IMR-90 (cell line): ENCODE data around the gene SNX5. TPM values are rescaled to one million over a fixed set of nuclear protein-coding genes. Genes with fewer than 3 reads are reported as not detected.

Experiments used
- ATAC-seq: fragments of 200-7000 bp; cut with Tn5 transposase; 2 replicates; pipeline ENCODE4 v1.9.1; 2020; ENCODE audit warnings: low read depth, mild to moderate bottlenecking, moderate library complexity
- BruUV-seq: library from RNA; stranded (reverse); fragments of 400-500 nt; replicated peaks from 2 replicates; lab custom pipeline; 2021; lab: Mats Ljungman, UMichigan
- CTCF ChIA-PET: fragments of 300-600 bp; formaldehyde crosslinking; extraction: SDS; loops from one replicate; lab custom pipeline; 2021; ENCODE audit warnings: antibody characterized with exemption; lab: Yijun Ruan, JAX
- POLR2A ChIA-PET: fragments of 300-600 bp; sonication (Branson Sonifier 250); formaldehyde crosslinking; loops from one replicate; lab custom pipeline; 2022; ENCODE audit warnings: antibody characterized with exemption; ENCODE audit not compliant: unreplicated experiment; lab: Charles Lee
- DNase-seq: peaks from one replicate; pipeline ENCODE4 v3.0.0; 2013
- H2AFZ ChIP-seq: replicated peaks from 2 replicates; pipeline ENCODE3; 2013; ENCODE audit warnings: low read length, mild to moderate bottlenecking; ENCODE audit not compliant: poor library complexity
- H2AK5ac ChIP-seq: 2 replicates; pipeline ENCODE4 v1.6.1; 2013; ENCODE audit warnings: low read depth, low read length, inconsistent platforms
- H2AK9ac ChIP-seq: replicated peaks from 2 replicates; pipeline ENCODE3; 2013; ENCODE audit warnings: mild to moderate bottlenecking, low read depth, low read length, moderate library complexity; ENCODE audit not compliant: poor library complexity
- H2BK120ac ChIP-seq: 2 replicates; pipeline ENCODE4 v1.6.1; 2013; ENCODE audit warnings: low read depth, low read length, inconsistent platforms
- H2BK15ac ChIP-seq: 3 replicates; pipeline ENCODE4 v1.6.1; 2013; ENCODE audit warnings: low read depth, low read length, inconsistent platforms
- H2BK20ac ChIP-seq: 2 replicates; pipeline ENCODE4 v1.6.1; 2013; ENCODE audit warnings: low read depth, mild to moderate bottlenecking, inconsistent platforms, low read length, moderate library complexity
- H2BK5ac ChIP-seq: 2 replicates; pipeline ENCODE4 v1.6.1; 2013; ENCODE audit warnings: mild to moderate bottlenecking, low read depth, low read length, inconsistent platforms; ENCODE audit not compliant: poor library complexity, severe bottlenecking
- H3K14ac ChIP-seq: replicated peaks from 2 replicates; pipeline ENCODE4 v1.6.1; 2013; ENCODE audit warnings: low read depth, low read length, inconsistent platforms
- H3K18ac ChIP-seq: 2 replicates; pipeline ENCODE4 v1.6.1; 2013; ENCODE audit warnings: low read depth, low read length, control low read depth
- H3K23ac ChIP-seq: 2 replicates; pipeline ENCODE4 v1.6.1; 2013; ENCODE audit warnings: low read depth, low read length, inconsistent platforms
- H3K27ac ChIP-seq: 2 replicates; pipeline ENCODE4 v1.5.1; 2013; ENCODE audit warnings: mild to moderate bottlenecking, control low read depth, low read length; ENCODE audit not compliant: insufficient read depth
- H3K27me3 ChIP-seq: 2 replicates; pipeline ENCODE4 v1.6.1; 2013; ENCODE audit warnings: low read length; ENCODE audit not compliant: control insufficient read depth, insufficient read depth
- H3K36me3 ChIP-seq: 2 replicates; pipeline ENCODE4 v1.6.1; 2013; ENCODE audit warnings: low read length, mixed read lengths; ENCODE audit not compliant: control insufficient read depth, insufficient read depth
- H3K4ac ChIP-seq: 2 replicates; pipeline ENCODE4 v1.6.1; 2013; ENCODE audit warnings: low read depth, low read length, inconsistent platforms
- H3K4me1 ChIP-seq: 2 replicates; pipeline ENCODE4 v1.6.1; 2013; ENCODE audit warnings: low read length, mixed read lengths; ENCODE audit not compliant: control insufficient read depth, insufficient read depth
- H3K4me2 ChIP-seq: 2 replicates; pipeline ENCODE4 v1.6.1; 2013; ENCODE audit warnings: low read depth, mild to moderate bottlenecking, control low read depth, low read length, moderate library complexity
- H3K4me3 ChIP-seq: 2 replicates; pipeline ENCODE4 v1.5.1; 2013; ENCODE audit warnings: low read depth, mild to moderate bottlenecking, control low read depth, low read length, moderate library complexity; ENCODE audit not compliant: insufficient read depth
- H3K56ac ChIP-seq: 2 replicates; pipeline ENCODE4 v1.6.1; 2013; ENCODE audit warnings: low read length, inconsistent platforms; ENCODE audit not compliant: insufficient read depth; ENCODE audit errors: extremely low read depth
- H3K79me1 ChIP-seq, 2 experiments: 2 replicates each; pipeline ENCODE4 v1.6.1; 2013; ENCODE audit warnings: low read length in 2 of 2, inconsistent platforms in 1 of 2, low read depth in 1 of 2
- H3K9ac ChIP-seq: 2 replicates; pipeline ENCODE4 v1.6.1; 2013; ENCODE audit warnings: low read depth, low read length, control low read depth
- H3K9me1 ChIP-seq: 2 replicates; pipeline ENCODE4 v1.6.1; 2013; ENCODE audit warnings: low read length, inconsistent platforms; ENCODE audit not compliant: insufficient read depth
- H3K9me3 ChIP-seq: 2 replicates; pipeline ENCODE4 v1.6.1; 2013; ENCODE audit warnings: low read length; ENCODE audit not compliant: control insufficient read depth, insufficient read depth
- H4K20me1 ChIP-seq: 2 replicates; pipeline ENCODE4 v1.6.1; 2013; ENCODE audit warnings: low read length, inconsistent platforms; ENCODE audit not compliant: insufficient read depth
- H4K5ac ChIP-seq: 2 replicates; pipeline ENCODE4 v1.6.1; 2013; ENCODE audit warnings: mild to moderate bottlenecking, low read depth, low read length, control low read depth
- H4K8ac ChIP-seq, 2 experiments: 2 replicates each; pipeline ENCODE4 v1.6.1; 2013; ENCODE audit warnings: low read depth in 2 of 2, low read length in 2 of 2, control low read depth in 1 of 2, inconsistent platforms in 1 of 2
- H4K91ac ChIP-seq: 2 replicates; pipeline ENCODE4 v1.6.1; 2013; ENCODE audit warnings: low read depth, low read length, inconsistent platforms; ENCODE audit not compliant: insufficient read depth
- BHLHE40 ChIP-seq: fragments of 150-350 bp; IDR thresholded peaks from 2 replicates; pipeline ENCODE4 v1.6.1; 2016; ENCODE audit warnings: mild to moderate bottlenecking, low read depth, low read length
- CEBPB ChIP-seq: IDR thresholded peaks from 2 replicates; pipeline ENCODE4 v1.6.1; 2012; ENCODE audit warnings: low read depth, low read length, improper control_type of control experiment
- CHD1 ChIP-seq: IDR thresholded peaks from 2 replicates; pipeline ENCODE4 v1.6.1; 2012; ENCODE audit warnings: low read depth, low read length, improper control_type of control experiment
- ELK1 ChIP-seq: fragments of 150-350 bp; IDR thresholded peaks from 2 replicates; pipeline ENCODE4 v1.6.1; 2016; ENCODE audit warnings: low read depth, mild to moderate bottlenecking, low read length, moderate library complexity, borderline replicate concordance
- FOS ChIP-seq: fragments of 150-350 bp; IDR thresholded peaks from 2 replicates; pipeline ENCODE4 v1.6.1; 2016; ENCODE audit warnings: low read depth, low read length
- MAFK ChIP-seq: IDR thresholded peaks from 2 replicates; pipeline ENCODE4 v1.6.1; 2012; ENCODE audit warnings: low read depth, low read length, improper control_type of control experiment
- MAZ ChIP-seq: IDR thresholded peaks from 2 replicates; pipeline ENCODE4 v1.6.1; 2012; ENCODE audit warnings: low read depth, mild to moderate bottlenecking, low read length, improper control_type of control experiment, moderate library complexity, borderline replicate concordance
- MXI1 ChIP-seq: IDR thresholded peaks from 2 replicates; pipeline ENCODE4 v1.6.1; 2012; ENCODE audit warnings: low read depth, mild to moderate bottlenecking, low read length, moderate library complexity, borderline replicate concordance
- NFE2L2 ChIP-seq: fragments of 150-350 bp; IDR thresholded peaks from 2 replicates; pipeline ENCODE4 v1.6.1; 2016; ENCODE audit warnings: low read depth, mild to moderate bottlenecking, low read length
- POLR2A ChIP-seq: IDR thresholded peaks from 2 replicates; pipeline ENCODE4 v1.6.1; 2012; ENCODE audit warnings: mild to moderate bottlenecking, low read depth, low read length
- RAD21 ChIP-seq: IDR thresholded peaks from 2 replicates; pipeline ENCODE4 v1.6.1; 2012; ENCODE audit warnings: low read length, improper control_type of control experiment
- RCOR1 ChIP-seq: IDR thresholded peaks from 2 replicates; pipeline ENCODE4 v1.6.1; 2012; ENCODE audit warnings: mild to moderate bottlenecking, low read length, improper control_type of control experiment; ENCODE audit not compliant: insufficient replicate concordance
- RFX5 ChIP-seq: IDR thresholded peaks from 2 replicates; pipeline ENCODE4 v1.8.0; 2012; ENCODE audit warnings: low read depth, mild to moderate bottlenecking, low read length, moderate library complexity
- SMC3 ChIP-seq: fragments of 150-350 bp; IDR thresholded peaks from 2 replicates; pipeline ENCODE4 v1.6.1; 2016; ENCODE audit warnings: low read depth, mild to moderate bottlenecking, antibody characterized with exemption, low read length, moderate library complexity
- WGBS, 2 experiments: methylation state at CpG; one replicate each; pipeline versions ENCODE4 v1.1.5 to v1.1.7; 2013; ENCODE audit warnings: missing lambda C conversion rate in 2 of 2; ENCODE audit not compliant: insufficient read length in 1 of 2; ENCODE audit errors: extremely low coverage in 2 of 2; 5-methylcytosine and 5-hydroxymethylcytosine counted together
- dilution Hi-C: fragments of 300-500 bp; cut with HindIII; formaldehyde crosslinking; loops from one replicate; pipeline ENCODE4 v1.14.3; 2018; ENCODE audit warnings: low sequenced_read_pairs; ENCODE audit not compliant: unreplicated experiment
- in situ Hi-C: fragments of 300-500 bp; cut with MboI; formaldehyde crosslinking; loops from 3 replicates; pipeline ENCODE4 v1.14.3; 2019; ENCODE audit warnings: low sequenced_read_pairs, inconsistent platforms, mixed read lengths
- intact Hi-C: fragments of 100-400 bp; cut with micrococcal nuclease; formaldehyde crosslinking; loops from 2 replicates; pipeline ENCODE4 v1.10.0; 2022
- polyA plus RNA-seq, 3 experiments: library from polyadenylated mRNA; depleted of rRNA; stranded (reverse); fragments of >200 nt; gene quantifications; 2 replicates each; pipeline ENCODE4 v1.2.3, GENCODE V29; 2012; ENCODE audit warnings: low replicate concordance in 1 of 3
- total RNA-seq: library from RNA; depleted of rRNA; stranded (reverse); fragments of >200 nt; gene quantifications from 2 replicates; pipeline ENCODE4 v1.2.3, GENCODE V29; 2012
- TF ChIP-seq, protein P1 (sequence below): conservative IDR thresholded peaks from 2 replicates; pipeline ENCODE4 v1.5.1; 2012; ENCODE audit warnings: mild to moderate bottlenecking, low read depth, low read length, improper control_type of control experiment
- TF ChIP-seq, protein P2 (sequence below): fragments of 150-350 bp; IDR thresholded peaks from 2 replicates; pipeline ENCODE4 v1.6.1; 2017; ENCODE audit warnings: mild to moderate bottlenecking, antibody characterized with exemption, low read length, low read depth

The SNX5 gene
- total and polyA plus RNA-seq, 2 of the 4 experiments (the other 2 are of a cell fraction), result 65.4 to 92.8 TPM

GRCh38 chr20:17941826-17942196 is 26.8 kb downstream of the SNX5 start:
- peaks cover 30% of the 10 kb centered on the region for H4K20me1 ChIP-seq

More at GRCh38 chr20:17941826-17942196, 26.8 kb downstream of the SNX5 start:
- no peak overlapping the region for H3K27ac ChIP-seq
- no peak overlapping the region for H2AK5ac ChIP-seq
- no peaks in the 10 kb centered on the region for H3K27me3 ChIP-seq
- H4K8ac ChIP-seq, result no peak overlapping the region
- no peak overlapping the region for H3K23ac ChIP-seq
- no peak overlapping the region for H2BK5ac ChIP-seq
- no TSS peak for BruUV-seq
- peaks cover 25 to 45% of the 10 kb centered on the region in 2 experiments for H3K79me1 ChIP-seq
- POLR2A ChIA-PET, result no interaction called here
- ATAC-seq (no peak), DNase-seq (no peak)
- no peak overlapping the region for H2BK120ac ChIP-seq
- in situ Hi-C loops (no loop called here), intact Hi-C loops (no loop called here), dilution Hi-C loops (no loop called here)
- H3K18ac ChIP-seq, result no peak overlapping the region
- no peak overlapping the region for H3K4ac ChIP-seq
- no peak overlapping the region for H2BK20ac ChIP-seq
- WGBS, 2 experiments, result no CpG with 5 or more reads among the region's 3 CpGs
- H2AFZ ChIP-seq, result no peak overlapping the region
- no peak overlapping the region for H2BK15ac ChIP-seq
- H4K91ac ChIP-seq, result no peak overlapping the region
- peaks cover 13% of the 10 kb centered on the region for H3K9me1 ChIP-seq
- no peak overlapping the region for H2AK9ac ChIP-seq
- H3K9ac ChIP-seq, result no peak overlapping the region
- no peak overlapping the region for H3K14ac ChIP-seq
- no peak overlapping the region for H3K56ac ChIP-seq
- H3K9me3 ChIP-seq, result no peaks in the 10 kb centered on the region
- peaks cover 14% of the 10 kb centered on the region for H3K4me1 ChIP-seq
- no peak overlapping the region for H4K5ac ChIP-seq
- H3K36me3 ChIP-seq, result peaks cover 38% of the 10 kb centered on the region
- CTCF ChIA-PET, result no interaction called here
- TF ChIP-seq BHLHE40 (no peak), CHD1 (no peak), MXI1 (no peak), RCOR1 (no peak), RAD21 (no peak), ELK1 (no peak), MAZ (no peak), NFE2L2 (no peak), SMC3 (no peak), FOS (no peak), MAFK (no peak), POLR2A (no peak), CEBPB (no peak), RFX5 (no peak)
- TF ChIP-seq, protein P1, sequence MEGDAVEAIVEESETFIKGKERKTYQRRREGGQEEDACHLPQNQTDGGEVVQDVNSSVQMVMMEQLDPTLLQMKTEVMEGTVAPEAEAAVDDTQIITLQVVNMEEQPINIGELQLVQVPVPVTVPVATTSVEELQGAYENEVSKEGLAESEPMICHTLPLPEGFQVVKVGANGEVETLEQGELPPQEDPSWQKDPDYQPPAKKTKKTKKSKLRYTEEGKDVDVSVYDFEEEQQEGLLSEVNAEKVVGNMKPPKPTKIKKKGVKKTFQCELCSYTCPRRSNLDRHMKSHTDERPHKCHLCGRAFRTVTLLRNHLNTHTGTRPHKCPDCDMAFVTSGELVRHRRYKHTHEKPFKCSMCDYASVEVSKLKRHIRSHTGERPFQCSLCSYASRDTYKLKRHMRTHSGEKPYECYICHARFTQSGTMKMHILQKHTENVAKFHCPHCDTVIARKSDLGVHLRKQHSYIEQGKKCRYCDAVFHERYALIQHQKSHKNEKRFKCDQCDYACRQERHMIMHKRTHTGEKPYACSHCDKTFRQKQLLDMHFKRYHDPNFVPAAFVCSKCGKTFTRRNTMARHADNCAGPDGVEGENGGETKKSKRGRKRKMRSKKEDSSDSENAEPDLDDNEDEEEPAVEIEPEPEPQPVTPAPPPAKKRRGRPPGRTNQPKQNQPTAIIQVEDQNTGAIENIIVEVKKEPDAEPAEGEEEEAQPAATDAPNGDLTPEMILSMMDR, result no peak
- TF ChIP-seq, protein P2, sequence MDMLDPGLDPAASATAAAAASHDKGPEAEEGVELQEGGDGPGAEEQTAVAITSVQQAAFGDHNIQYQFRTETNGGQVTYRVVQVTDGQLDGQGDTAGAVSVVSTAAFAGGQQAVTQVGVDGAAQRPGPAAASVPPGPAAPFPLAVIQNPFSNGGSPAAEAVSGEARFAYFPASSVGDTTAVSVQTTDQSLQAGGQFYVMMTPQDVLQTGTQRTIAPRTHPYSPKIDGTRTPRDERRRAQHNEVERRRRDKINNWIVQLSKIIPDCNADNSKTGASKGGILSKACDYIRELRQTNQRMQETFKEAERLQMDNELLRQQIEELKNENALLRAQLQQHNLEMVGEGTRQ, result no peak
- no peak overlapping the region for H3K4me3 ChIP-seq
- no peak overlapping the region for H3K4me2 ChIP-seq
